GM19463 (cell line): ENCODE measurements around the gene SLC12A7.
"Not testable (repeated sequence)": the region's sequence is repeated elsewhere in the genome, so short reads cannot be mapped to it uniquely, and the experiment has no call there.

Experiments used
- ATAC-seq: cut with Tn5 transposase; IDR thresholded peaks from one replicate; pipeline ENCODE4 v1.9.1; 2021; ENCODE audit warnings: mild to moderate bottlenecking, moderate library complexity; ENCODE audit not compliant: unreplicated experiment

The SLC12A7 gene

GRCh38 chr5:1111727-1112289, at the start of gene SLC12A7:
Gene SLC12A7, minus strand, starts transcription at chr5:1112063. Its CDS starts 72 bp downstream, at chr5:1111991.
- peak; percentile 68 for ATAC-seq

GRCh38 chr5:1161108-1161832, 49.4 kb upstream of the SLC12A7 start:
- ATAC-seq: no peak

DNA sequence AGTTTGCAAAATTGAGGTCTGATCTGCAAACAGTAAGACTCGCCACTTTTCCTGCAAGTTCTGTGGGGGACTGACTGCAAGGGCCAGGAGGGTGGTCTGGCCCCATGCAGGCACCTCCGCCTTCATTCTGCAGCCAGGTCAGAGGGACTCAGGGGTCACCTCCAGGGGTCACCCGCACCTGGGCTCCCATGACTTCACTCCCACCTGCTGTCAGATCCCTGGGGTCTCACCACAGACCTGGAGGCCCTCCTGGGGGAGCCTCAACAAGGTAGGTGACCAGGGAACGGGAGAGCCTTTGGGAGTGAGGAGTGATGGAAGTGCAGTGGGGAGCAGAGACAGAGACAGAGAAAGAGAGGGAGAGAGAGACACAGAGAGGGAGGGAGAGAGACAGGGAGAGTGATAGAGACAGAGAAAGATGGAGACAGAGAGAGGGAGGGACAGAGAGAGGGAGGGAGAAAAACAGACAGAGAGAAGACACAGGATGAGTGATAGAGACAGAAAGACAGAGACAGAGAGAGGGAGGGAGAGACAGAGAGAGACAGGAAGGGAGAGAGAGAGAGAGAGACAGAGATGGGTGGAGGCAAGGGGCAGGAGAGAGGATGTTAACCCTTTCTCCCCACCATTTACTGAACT, 48.0 kb upstream of the SLC12A7 start:
- no peak for ATAC-seq

DNA sequence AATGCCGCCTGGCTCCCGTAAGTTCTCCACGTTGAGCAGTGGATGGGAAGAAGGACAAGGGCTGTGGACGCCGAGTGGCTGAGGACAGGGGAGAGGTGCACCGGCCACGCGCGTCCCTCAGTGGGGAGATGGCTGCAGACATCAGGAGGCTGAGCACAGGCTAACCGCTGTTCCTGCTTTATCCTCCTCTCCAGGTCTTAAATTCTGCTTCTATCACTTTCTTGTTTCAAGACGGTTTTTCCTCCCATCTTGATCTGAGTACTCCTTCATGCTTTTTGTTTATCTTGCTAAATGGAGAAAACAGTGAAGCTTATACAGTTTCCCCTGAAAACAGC, 47.4 kb upstream of the SLC12A7 start:
- no peak for ATAC-seq

DNA sequence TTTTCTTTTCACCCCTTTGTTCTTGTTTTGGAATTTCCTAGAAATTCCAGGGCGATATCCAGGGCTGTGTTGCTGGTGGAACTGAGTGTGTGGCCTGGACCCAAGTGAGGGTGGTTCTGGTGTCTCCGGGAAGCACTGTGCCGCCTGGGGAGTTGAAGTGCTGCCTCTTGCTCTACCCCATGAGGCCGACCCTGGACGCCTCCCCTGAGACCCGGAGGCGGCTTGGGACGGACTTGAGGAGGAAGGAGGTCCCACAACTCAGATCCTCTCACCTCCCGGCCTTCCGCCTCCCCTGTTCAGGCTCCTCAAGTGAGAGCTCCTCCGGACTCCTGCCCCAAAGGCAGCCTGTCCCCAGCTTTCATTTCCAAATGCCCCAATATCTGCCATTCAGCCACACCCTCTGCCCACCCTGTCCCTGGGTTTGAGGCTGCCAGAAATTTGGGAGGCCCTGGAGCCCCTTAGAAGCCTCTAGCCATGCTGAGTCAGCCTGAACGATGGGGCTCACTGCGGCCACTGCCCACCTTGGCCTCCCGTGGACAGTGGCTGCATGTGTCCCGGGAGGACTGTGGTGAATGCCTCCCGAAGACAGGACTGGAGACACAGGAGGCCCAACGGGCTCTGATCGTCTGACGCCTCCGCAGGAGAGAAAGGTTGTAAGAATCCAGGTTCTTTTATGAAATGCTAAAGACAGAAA, 46.9 kb upstream of the SLC12A7 start:
- no peak for ATAC-seq

GRCh38 chr5:1157461-1157986, 45.7 kb upstream of the SLC12A7 start:
- not testable (repeated sequence) for ATAC-seq

- ATAC-seq: no peak
These were observed 45.0 kb upstream of the SLC12A7 start for GRCh38 chr5:1156754-1157460.

- ATAC-seq: no peak
These were observed 44.3 kb upstream of the SLC12A7 start for GRCh38 chr5:1156033-1156753.

GRCh38 chr5:1155191-1156032, 43.5 kb upstream of the SLC12A7 start:
- ATAC-seq: no peak

DNA sequence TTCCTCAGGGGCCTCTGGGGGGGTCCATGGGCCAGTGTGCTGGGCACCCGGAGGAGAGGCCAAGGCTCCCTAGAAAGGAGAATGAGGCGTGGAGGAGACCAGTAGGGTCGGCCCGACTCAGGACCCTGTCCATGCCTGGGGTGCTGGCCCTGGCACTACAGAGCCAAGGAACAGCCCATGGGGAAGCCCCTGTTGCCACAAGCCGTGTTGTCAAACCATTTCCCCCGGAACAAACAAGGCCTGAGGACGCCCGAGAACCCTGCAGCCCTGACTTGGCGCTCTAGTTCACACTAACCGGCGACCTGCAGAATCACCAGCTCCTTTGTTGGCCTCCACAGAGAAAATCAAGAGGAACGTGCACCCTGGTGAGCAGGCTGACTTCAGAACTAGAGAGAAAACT, 41.6 kb upstream of the SLC12A7 start:
- no peak for ATAC-seq

GRCh38 chr5:1152771-1153282, 41.0 kb upstream of the SLC12A7 start:
- no peak for ATAC-seq

DNA sequence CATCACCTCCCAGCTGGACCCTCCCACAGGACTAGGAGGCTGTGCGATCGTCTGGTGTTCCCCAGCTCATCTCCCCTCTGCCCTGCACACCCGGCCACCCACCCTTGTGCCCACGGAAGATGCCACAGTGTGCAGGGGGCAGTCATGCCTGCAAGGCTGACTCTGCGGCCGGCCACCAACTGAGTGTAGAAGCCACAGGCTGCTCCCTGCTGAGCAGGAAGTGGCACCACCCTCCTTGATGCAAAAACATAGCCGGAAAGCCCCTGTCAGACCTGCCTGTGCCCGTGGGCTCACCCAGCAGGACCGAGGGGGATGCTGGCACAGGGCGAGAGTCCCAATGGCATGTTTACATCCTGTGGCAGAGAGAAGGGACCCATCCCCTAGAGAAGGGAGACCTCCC, 40.3 kb upstream of the SLC12A7 start:
- ATAC-seq: no peak

- ATAC-seq: no peak
These were observed 39.5 kb upstream of the SLC12A7 start for GRCh38 chr5:1151316-1151715.

DNA sequence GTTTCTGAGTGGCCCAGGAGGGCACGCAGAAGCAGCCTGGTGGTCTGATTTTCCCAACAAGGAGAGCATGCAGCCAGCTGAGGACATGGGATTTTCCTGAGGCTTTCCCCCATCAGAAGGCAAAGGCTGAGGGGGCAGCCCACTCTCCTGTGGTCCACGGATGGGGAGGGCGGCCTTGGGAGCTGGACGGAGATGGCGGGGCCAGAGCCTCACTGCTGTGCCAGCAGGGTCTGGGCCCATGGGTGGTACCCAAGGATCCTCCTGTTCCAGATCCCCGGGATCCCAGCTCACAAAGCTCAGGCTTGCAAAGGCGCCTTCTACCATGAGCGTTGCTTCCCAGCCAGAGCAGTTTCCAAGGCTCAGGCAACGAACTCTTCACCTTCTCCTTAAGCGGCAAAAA, 39.0 kb upstream of the SLC12A7 start:
- ATAC-seq: no peak

DNA sequence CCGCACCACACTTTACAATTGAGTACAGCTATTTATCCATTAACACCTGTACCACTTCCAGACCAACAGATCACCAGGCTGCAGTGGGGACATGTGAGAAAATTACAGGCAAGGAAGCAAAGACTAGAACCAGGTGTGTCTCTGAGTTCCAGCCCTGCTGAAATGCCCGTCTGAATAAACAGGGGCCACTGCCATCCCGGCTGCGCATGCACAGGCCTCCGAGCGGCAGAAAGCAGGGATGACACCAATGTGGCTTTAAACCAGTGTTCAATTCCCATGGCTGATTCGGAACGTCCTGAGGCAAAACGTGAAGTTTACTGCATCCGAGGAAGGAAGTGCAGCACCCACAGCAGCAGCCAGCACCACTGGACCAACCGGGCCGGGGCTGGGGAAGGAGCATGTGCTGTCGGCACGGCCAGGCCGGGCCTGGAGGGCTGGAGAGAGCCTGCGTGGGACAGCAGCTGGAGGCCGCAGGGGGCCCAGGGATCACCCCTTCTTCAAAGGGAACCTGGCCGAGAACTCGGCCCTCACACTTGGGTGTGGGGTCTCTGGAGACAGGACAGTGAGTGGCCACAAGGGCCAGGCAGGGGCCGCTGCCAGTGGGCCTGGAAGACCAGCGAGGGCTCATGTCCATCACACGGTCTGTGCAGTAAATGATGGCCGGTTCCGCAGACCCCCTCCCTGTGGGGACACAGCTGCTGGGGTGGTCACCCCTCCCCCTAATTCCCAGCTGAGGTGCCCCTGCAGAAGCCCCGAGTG, 33.0 kb upstream of the SLC12A7 start:
- no peak for ATAC-seq

DNA sequence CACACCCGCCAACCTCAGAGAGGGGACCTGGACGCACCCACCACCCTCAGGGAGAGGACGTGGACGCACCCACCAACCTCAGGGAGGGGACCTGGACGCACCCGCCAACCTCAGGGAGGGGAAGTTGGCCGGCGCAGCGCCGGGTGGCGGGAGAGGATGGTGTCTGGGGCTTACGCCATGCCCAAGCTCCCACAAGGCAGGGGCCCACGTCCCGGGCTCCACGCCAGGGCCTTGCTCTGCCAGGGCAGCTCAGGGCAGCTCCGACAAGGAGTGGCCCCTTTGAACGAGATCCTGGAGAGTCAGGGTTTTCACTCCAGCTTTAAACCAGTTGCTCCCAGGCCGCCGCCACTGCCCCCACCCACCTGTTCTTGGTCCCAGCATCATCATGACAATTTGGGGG, 32.2 kb upstream of the SLC12A7 start:
- no peak for ATAC-seq

- ATAC-seq: no peak
These were observed 31.7 kb upstream of the SLC12A7 start for GRCh38 chr5:1143670-1143951.

GRCh38 chr5:1142886-1143669, 31.2 kb upstream of the SLC12A7 start:
- ATAC-seq: no peak
